Cardiac fibroblast (primary cell): ENCODE data around the gene FUT4.

Source experiments
- DNase-seq, 2 donors: peaks; one replicate each; pipeline versions ENCODE4 v3.0.0 to v3.0.0-alpha.2; 2010; ENCODE audit warnings: low read depth in 2 of 2
- H3K4me3 ChIP-seq, 2 donors: replicated peaks in 1 of 2; 1 replicate in 1 of 2; 2 replicates in 1 of 2; pipeline ENCODE4 v1.5.1; 2011; ENCODE audit warnings: low read depth in 2 of 2, low read length in 2 of 2, mild to moderate bottlenecking in 2 of 2, moderate library complexity in 1 of 2
- TF ChIP-seq, protein P1 (sequence below): IDR thresholded peaks from one replicate; pipeline ENCODE4 v1.5.1; 2011; ENCODE audit warnings: low read depth, mild to moderate bottlenecking, low read length, inconsistent platforms

The FUT4 gene

DNA sequence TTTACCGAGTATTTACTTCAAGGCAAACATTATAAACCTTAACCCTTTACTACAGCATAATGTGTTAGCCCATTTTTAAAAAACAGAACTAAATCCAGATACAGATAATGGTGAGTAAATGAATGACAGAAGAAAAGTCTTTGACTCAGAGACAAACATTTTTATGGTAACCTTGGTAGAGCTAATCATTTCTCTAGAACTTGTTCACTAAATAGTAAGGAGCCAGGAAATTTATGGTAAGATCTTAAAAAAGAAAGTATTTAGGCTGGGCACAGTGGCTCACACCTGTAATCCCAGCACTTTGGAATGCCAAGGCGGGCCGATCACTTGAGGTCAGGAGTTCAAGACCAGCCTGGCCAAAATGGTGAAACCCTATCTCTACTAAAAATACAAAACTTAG is 11.5 kb upstream of the FUT4 start:
- DNase-seq: no peak
- TF ChIP-seq, protein P1, sequence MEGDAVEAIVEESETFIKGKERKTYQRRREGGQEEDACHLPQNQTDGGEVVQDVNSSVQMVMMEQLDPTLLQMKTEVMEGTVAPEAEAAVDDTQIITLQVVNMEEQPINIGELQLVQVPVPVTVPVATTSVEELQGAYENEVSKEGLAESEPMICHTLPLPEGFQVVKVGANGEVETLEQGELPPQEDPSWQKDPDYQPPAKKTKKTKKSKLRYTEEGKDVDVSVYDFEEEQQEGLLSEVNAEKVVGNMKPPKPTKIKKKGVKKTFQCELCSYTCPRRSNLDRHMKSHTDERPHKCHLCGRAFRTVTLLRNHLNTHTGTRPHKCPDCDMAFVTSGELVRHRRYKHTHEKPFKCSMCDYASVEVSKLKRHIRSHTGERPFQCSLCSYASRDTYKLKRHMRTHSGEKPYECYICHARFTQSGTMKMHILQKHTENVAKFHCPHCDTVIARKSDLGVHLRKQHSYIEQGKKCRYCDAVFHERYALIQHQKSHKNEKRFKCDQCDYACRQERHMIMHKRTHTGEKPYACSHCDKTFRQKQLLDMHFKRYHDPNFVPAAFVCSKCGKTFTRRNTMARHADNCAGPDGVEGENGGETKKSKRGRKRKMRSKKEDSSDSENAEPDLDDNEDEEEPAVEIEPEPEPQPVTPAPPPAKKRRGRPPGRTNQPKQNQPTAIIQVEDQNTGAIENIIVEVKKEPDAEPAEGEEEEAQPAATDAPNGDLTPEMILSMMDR: no peak
- no peak overlapping the region for H3K4me3 ChIP-seq

DNA sequence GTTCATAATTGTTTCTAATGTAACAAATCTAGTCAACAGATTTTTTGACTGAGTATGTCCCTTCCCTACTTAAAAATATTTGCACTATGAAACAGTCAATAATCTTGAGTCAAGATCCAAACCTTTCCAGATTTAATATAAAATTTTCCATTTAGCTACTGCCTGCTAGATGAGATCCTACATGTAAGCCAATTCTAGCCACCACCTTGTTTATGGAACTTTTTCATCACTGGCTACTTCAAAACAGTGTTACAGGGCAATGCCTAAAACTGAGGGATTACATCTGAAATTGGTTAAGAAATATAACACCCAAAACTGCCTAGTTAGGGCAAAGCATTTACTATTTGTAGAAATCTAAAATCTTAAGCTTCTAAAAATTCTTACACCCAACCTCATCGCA is 10.5 kb upstream of the FUT4 start:
- TF ChIP-seq, protein P1: no peak

DNA sequence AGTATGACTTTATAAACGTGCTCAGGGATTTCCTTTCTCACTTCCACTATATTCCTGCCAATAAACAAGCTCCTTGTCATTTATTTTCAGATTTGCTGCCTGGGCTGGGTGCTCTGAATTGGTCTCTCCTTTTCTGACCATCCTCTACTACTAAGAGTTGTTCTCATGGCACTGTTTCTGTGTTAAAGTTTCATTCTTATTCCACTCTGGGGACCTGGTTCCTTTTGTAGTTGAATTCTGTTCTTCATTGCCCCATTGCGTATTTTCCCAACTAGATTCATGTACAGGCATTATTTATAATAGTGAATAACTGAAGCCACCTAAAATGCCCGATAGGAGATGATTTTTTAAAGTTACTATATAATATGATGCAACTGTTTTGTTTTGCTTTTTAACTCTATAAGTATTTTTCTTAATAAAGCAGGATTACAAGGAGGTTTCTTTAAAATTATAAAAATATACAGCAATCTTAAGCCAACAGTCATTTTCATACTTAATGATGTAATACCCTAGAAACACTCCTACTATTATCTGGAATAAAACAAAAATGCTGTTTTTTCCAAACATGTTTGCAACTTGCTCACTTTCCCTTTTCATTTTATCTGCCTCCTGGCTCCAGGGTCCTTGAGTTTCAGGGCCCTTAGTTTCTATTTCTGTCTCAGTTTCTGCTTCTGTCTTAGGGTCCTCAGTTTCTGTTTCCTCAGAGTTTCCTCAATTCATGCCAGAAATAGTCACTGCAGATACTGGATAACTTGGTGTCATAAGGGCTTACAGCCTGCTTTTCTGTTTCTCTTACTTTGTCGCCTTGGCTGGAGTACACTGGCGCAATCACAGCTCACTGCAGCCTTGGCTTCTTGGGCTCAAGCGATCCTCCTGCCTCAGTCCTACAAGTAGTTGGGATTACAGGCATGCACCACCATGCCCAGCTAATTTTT is 9.8 kb upstream of the FUT4 start:
- H3K4me3 ChIP-seq: no peak overlapping the region
- no peak for DNase-seq
- TF ChIP-seq, protein P1: no peak

More for the DNA sequence above, 10.5 kb upstream of the FUT4 start:
- no peak for DNase-seq
- H3K4me3 ChIP-seq: no peak overlapping the region

DNA sequence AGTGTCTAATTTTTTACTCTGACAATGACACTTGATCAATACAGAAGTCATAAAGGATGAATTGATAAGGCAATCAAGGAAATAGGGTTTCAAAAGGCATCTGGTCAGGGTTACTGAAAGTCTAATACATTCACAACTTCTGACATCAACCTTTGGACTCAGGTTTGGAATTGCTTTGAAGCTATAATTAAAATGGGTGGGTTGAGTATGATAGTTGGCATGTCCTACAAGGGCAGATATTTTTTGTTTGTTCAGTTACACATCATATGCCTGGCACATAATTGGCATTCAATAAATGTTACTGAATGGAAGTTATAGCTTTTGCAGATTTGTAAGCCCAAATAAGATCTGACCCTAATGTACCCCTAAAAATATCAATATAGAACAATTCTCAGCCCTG is 7.3 kb upstream of the FUT4 start:
- no peak for DNase-seq
- H3K4me3 ChIP-seq: no peak overlapping the region
- TF ChIP-seq, protein P1: no peak

DNA sequence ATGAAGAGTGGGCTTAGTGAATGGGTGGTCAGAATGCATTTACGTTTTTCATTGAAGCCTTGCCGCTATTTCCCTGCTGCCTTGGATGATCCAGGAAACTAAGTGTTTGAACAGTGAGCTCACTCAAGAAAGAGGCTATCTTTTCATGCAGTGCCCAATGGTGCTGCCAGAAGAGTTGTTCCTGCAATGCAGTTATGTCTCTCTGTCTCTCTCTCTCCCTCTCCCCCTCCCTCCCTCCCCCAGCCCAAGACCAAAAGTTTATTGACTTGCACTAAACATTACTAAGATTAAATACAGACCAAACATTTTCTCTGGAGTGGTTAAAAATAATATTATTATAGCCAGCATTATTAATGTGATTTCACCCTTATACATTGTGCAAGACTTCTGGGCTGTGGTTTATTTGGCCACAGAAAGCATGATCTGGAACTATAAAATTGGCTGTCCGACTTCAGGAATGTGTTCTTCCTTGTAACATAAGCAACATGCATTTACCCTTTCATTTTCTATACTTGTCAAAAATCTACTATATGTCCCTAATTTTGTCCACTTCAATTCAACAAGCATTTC is 6.6 kb upstream of the FUT4 start:
- H3K4me3 ChIP-seq: no peak overlapping the region
- TF ChIP-seq, protein P1: no peak
- DNase-seq: peak; percentile 53 to 79

DNA sequence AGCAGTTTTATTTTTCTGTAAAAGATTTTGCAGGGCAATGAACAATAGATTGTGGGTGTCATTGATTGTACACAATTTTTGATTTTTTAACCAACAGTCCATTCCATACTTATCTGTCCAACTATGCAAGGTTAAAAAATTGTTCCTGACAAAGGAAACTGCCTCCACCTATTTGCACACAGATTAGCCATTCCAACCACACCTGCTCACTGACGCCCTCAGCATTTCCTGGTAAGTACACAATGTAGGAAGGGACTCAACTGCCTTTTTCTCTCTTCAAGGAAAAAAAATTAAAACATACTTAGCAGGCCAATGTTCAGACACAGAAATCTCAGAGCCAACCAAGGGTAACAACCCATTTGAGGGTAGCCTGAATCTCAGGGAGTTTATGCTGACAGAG is 4.3 kb upstream of the FUT4 start:
- no peak for DNase-seq
- no peak overlapping the region for H3K4me3 ChIP-seq
- TF ChIP-seq, protein P1: no peak
